Measurements from ENCODE around the gene LARP1B.

- TF ChIP-seq CTCF (IDR thresholded peaks at IDR 0.05), result no peak
- no peak for TF ChIP-seq EZH2 (IDR thresholded peaks at IDR 0.05; ENCODE audit: borderline replicate concordance, insufficient read depth, low read depth, low read length, poor library complexity, severe bottlenecking)
These were observed 4.7 kb upstream of the LARP1B start for GRCh38 chr4:128056396-128056795.

All from B cell (primary cell).